ENCODE results near the gene ODAM.
"Not testable (repeated sequence)": the region's sequence is repeated elsewhere in the genome, so short reads cannot be mapped to it uniquely, and the experiment has no call there.

The ODAM gene

DNA sequence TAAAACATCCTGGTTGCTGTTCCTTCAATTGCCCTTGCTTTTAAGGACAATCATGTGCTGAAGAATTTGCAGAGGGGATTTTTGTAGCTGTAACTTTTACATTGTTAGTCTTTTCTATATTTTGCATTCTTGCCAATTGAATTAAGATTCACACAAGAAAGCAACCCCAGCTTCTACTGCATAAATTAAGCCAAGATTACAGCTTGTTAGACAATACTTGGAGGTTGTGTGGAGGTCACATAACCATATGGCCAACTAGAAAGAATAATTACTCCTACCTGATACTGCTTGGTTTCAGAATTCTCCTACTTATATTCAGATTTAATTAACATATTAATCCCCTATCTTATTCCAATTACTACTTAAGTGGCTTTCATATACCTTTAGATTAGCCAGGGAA lies 26.3 kb downstream of the ODAM start:
- DNase-seq (ENCODE audit: low read depth) = not testable (repeated sequence)

DNA sequence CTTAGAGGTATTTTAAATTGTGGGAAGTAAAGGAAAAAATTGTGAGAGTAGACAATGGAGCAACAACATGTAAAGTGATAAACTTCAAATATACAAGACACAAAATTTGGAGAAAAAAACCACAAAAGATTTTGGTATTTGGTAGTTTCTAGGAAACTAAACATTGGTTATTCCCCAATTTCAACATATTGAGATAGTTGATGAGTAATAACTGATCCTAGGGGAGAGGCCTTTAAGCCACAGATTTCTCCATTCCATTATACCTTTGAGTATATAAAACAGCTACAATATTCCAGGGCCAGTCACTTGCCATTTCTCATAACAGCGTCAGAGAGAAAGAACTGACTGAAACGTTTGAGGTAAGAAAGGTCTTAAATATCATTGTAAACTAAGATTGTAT lies 30.3 kb downstream of the ODAM start, which contains the start of gene FDCSP:
Gene FDCSP (plus strand): TSS at position 301 of the 400 bp plus-strand sequence. CDS start 5,071 bp downstream, outside the sequence.
- DNase-seq (ENCODE audit: low read depth) = no peak

DNA sequence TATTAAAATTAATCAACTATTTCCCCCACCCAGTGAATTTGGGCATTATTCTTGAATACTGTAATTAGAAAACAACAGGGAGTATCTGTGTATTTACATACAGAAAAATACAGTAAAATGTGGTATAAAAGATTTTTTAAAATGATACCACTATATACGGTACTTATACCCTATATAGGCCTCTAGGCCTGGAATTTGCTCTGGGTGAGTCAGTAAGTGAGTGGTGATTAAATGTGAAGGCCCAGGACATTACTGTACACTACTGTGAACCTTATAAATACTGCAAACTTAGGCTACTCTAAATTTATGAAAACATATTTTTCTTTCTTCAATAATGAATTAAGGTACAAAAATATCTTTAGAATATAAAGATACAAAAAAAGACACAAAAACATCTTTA lies 40.6 kb downstream of the ODAM start:
- no peak for DNase-seq (ENCODE audit: low read depth)

DNA sequence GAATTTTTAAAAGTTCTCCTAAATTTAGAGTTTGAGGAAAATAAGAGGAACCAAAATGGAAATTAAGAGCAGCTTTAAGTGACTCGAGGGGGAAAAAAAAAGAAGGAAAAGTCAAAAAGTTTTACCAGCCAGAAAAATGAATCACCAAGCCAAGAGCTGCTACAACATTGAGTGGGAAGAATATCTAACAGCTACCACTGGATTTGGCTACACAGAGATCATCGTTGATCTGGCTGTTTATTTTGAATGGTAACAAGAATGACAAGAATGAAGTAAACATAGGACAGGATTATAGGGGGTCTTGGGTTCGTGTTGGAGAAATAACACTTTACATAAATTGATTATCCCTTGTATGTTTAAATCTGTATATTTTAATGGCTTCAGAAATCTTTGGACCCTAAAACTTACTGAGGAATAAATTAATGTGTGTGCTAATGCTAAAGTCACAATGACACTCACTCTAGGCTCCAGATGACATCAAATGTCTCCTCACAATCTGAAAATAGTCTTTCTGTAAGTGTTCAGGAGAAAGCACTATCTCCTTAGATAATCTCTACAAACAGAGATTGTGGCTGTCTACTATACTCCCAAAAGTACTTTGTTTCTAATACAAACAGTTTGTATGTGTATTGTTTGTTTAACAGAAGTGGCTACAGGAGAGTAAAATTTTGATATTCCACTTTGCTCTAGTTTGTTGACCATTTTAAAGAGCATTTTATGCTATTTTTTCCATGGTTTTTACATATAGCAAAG lies 43.8 kb downstream of the ODAM start:
- no peak for DNase-seq (ENCODE audit: low read depth)

DNA sequence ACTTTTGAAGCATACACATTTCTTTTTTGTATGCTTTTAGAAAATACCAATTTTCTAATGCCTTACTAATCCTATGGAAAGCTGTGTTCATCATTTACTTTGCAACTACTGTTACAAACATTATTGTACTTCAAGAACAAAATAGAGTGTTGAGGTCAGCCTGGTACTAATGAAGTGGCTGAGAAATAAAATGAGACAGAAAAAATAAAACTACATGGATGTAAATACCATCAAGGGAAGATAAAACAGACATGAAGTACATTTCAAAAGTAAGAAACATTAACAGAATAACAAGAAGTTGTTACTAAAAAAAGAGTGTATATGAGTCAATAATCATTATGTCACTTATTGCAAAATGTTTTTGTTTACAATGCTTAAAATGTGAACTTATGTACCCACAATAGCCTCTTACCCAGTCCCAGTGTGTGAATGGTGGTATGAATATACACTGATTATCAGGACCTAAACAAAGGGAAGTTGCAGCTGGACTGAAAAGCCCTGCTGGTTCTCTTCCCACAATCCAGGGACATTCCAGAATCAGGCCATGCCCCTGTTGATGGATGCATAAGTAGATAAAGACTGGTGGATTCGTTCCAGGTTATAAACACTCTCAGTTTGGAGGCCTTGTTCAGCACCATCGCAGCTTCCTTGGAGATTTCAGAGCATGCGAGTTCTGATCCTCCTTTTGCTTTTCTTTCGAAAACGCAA lies 44.5 kb downstream of the ODAM start:
- DNase-seq (ENCODE audit: low read depth) = no peak

DNA sequence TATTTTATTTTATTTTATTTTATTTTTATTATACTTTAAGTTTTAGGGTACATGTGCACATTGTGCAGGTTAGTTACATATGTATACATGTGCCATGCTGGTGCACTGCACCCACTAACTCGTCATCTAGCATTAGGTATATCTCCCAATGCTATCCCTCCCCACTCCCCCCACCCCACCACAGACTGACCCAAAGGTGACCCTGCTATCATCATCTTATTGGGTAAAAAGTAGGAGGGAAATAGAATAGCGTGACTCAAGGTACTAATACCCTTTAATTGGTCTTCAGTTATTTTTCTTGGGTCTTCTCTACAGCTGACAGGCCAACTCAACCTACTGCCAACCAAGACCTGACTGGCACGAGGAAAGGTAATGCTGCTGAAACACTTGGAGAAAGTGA lies 46.8 kb downstream of the ODAM start, which contains the start of gene CSN3:
Gene CSN3 (plus strand): TSS at position 301 of the 400 bp plus-strand sequence. CDS start 2,223 bp downstream, outside the sequence.
- DNase-seq (ENCODE audit: low read depth) = not testable (repeated sequence)

DNA sequence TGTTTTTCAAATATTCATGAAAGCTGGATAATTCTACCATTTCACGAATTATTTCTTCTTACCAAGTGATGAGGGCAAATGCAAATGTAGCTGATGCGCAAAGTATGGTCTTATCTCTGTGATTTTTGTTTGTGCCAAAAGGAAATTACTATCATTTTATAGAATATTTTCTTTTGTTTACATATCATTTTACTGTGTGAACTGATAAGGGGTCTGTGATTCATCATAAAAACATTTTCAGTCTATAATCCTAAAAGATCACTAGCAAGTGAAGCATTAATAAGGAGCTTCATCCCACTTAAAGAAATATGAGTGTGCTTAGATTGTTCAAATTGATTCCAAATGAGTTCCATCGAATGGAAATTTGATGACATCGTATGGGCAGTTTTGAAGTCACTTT lies 47.6 kb downstream of the ODAM start:
- DNase-seq (ENCODE audit: low read depth) = no peak

DNA sequence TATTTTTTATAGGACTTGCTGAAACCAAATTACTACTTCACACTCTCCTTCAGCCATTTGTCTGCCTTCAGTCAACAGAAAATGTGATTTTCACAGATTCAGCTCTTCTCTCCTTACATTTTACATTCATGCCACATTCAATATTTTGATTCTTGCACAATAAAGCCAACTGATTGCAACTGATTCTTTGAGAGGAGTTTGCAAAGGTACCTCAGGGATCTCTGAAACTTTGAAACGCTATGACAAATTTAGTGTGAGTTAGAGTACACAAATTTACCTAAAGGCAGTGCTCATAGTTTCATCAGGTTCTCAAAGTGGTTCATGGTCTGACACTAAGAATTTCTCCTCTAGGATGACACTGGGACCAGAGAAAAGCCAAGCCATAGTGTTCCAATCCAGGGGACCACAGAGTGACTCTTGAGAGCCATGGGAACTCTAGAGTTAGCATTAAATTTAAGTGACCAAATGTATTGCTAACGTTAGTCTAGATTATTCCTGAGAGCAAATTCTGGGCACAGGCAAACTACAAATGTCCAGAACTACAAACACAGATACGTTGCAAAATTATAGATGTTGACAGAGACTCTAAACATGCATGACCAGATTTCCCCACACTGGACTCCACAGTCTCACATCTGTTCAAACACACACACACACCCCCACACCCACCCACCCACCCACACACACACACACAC lies 55.9 kb downstream of the ODAM start:
- no peak for DNase-seq (ENCODE audit: low read depth)

DNA sequence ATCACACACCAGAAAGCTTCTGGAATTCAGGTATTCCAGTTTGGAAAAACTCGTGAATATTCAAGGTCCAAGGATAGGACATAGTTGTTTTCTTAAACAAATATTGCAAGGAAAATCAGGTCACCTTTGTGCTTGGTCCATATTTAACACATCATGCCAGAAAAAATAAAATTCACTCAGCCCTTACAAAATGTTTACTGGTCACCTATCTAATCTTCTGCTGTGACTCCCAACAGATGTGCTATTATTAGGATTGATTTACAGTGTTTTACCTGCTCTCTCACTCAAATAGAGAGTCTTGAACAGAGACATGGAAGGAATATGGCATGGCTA lies 56.4 kb downstream of the ODAM start:
- no peak for DNase-seq (ENCODE audit: low read depth)

Measured in GM04504 (cell line).